HEK293 (cell line): ENCODE data around the gene FAM20B.

Experiments
- CTCF ChIP-seq: fragments of 450-650 bp; formaldehyde crosslinking; IDR thresholded peaks from 2 replicates; pipeline ENCODE4 v1.5.1; 2016; ENCODE audit warnings: missing biosample characterization, missing genetic modification characterization
- MYNN ChIP-seq: fragments of 450-650 bp; formaldehyde crosslinking; IDR thresholded peaks from 2 replicates; pipeline ENCODE4 v1.5.1; 2016; ENCODE audit warnings: missing biosample characterization, missing genetic modification characterization, borderline replicate concordance
- MZF1 ChIP-seq: fragments of 450-650 bp; formaldehyde crosslinking; IDR thresholded peaks from 2 replicates; pipeline ENCODE4 v1.5.1; 2017; ENCODE audit warnings: missing biosample characterization, missing genetic modification characterization, borderline replicate concordance
- ZNF23 ChIP-seq: fragments of 450-650 bp; formaldehyde crosslinking; IDR thresholded peaks from 2 replicates; pipeline ENCODE4 v1.5.1; 2016; ENCODE audit warnings: missing biosample characterization, missing genetic modification characterization, borderline replicate concordance
- ZNF596 ChIP-seq: fragments of 450-650 bp; IDR thresholded peaks from 2 replicates; pipeline ENCODE4 v1.5.0; 2018; ENCODE audit warnings: missing biosample characterization, mild to moderate bottlenecking, missing genetic modification characterization, moderate library complexity

GRCh38 chr1:179082333-179082998 lies 56.8 kb downstream of the FAM20B start:
- no peak for TF ChIP-seq ZNF596 (tag by site-specific recombination)
- 0 out of 2 replicates have a peak, but pooled peaks have one; percentile 11 for TF ChIP-seq CTCF (tag by site-specific recombination)
- no peak for TF ChIP-seq MYNN (tag by site-specific recombination)
- no peak for TF ChIP-seq MZF1
- no peak for TF ChIP-seq ZNF23 (tag by site-specific recombination)
